Midbrain (tissue), 1 donor: ENCODE measurements around the gene VIPR1.
A peak's percentile ranks its signal among the peaks of the same experiment; 100 is the strongest.

Experiments
- DNase-seq: peaks from one replicate; lab custom pipeline; 2025; lab: John Stamatoyannopoulos, UW

Gene VIPR1

GRCh38 chr3:42502429-42503250, at the start of gene VIPR1:
Gene VIPR1, plus strand, starts transcription at chr3:42502643. Its CDS starts 93 bp downstream, at chr3:42502736.
- peak; percentile 75 for DNase-seq

GRCh38 chr3:42456211-42456610, 46.2 kb upstream of the VIPR1 start:
- no peak for DNase-seq

- no peak for DNase-seq
Measured at GRCh38 chr3:42459151-42459550, 43.3 kb upstream of the VIPR1 start.

GRCh38 chr3:42461762-42462161, 40.7 kb upstream of the VIPR1 start:
- DNase-seq: no peak

GRCh38 chr3:42463093-42463492, 39.4 kb upstream of the VIPR1 start:
- no peak for DNase-seq

- DNase-seq: no peak
Measured at GRCh38 chr3:42468111-42468510, 34.3 kb upstream of the VIPR1 start.

GRCh38 chr3:42472555-42472954, 29.9 kb upstream of the VIPR1 start:
- DNase-seq: no peak

GRCh38 chr3:42473083-42473932, 29.1 kb upstream of the VIPR1 start:
- DNase-seq: no peak

- DNase-seq: no peak
Measured at GRCh38 chr3:42476225-42477125, 26.0 kb upstream of the VIPR1 start.

- DNase-seq: no peak
Measured at GRCh38 chr3:42477696-42478095, 24.7 kb upstream of the VIPR1 start.

- no peak for DNase-seq
Measured at GRCh38 chr3:42478830-42479229, 23.6 kb upstream of the VIPR1 start.

GRCh38 chr3:42486814-42487565, 15.5 kb upstream of the VIPR1 start:
- no peak for DNase-seq

- no peak for DNase-seq
Measured at GRCh38 chr3:42488687-42489086, 13.8 kb upstream of the VIPR1 start.

GRCh38 chr3:42489116-42489936, 13.1 kb upstream of the VIPR1 start:
- no peak for DNase-seq

GRCh38 chr3:42489937-42490227, 12.6 kb upstream of the VIPR1 start:
- DNase-seq: no peak

- no peak for DNase-seq
Measured at GRCh38 chr3:42490243-42490642, 12.2 kb upstream of the VIPR1 start.

- DNase-seq: no peak
Measured at GRCh38 chr3:42491881-42492507, 10.4 kb upstream of the VIPR1 start.

GRCh38 chr3:42492508-42493080, 9.8 kb upstream of the VIPR1 start:
- no peak for DNase-seq

- DNase-seq: no peak
Measured at GRCh38 chr3:42493126-42493797, 9.2 kb upstream of the VIPR1 start.
